HEK293 (cell line): ENCODE data around the gene HABP4.

ENCODE experiments used
- GLIS2 ChIP-seq: fragments of 450-650 bp; formaldehyde crosslinking; IDR thresholded peaks from 2 replicates; pipeline ENCODE4 v1.5.1; 2016; ENCODE audit warnings: missing biosample characterization, missing genetic modification characterization
- HOXA7 ChIP-seq: sonication (generic); formaldehyde crosslinking; IDR thresholded peaks from 2 replicates; pipeline ENCODE4 v1.8.1; 2022; ENCODE audit warnings: missing genetic modification reagents, borderline replicate concordance
- HOXC10 ChIP-seq: sonication (generic); formaldehyde crosslinking; IDR thresholded peaks from 2 replicates; pipeline ENCODE4 v1.8.1; 2023; ENCODE audit warnings: mild to moderate bottlenecking, missing genetic modification reagents
- IKZF3 ChIP-seq: fragments of 450-650 bp; IDR thresholded peaks from 2 replicates; pipeline ENCODE4 v1.5.0; 2018; ENCODE audit warnings: missing biosample characterization, mild to moderate bottlenecking, missing genetic modification characterization, moderate library complexity
- KLF16 ChIP-seq: fragments of 450-650 bp; formaldehyde crosslinking; IDR thresholded peaks from 2 replicates; pipeline ENCODE4 v1.5.1; 2017; ENCODE audit warnings: missing biosample characterization, missing genetic modification characterization
- PRDM4 ChIP-seq: fragments of 450-650 bp; formaldehyde crosslinking; IDR thresholded peaks from 2 replicates; pipeline ENCODE4 v1.5.1; 2017; ENCODE audit warnings: missing biosample characterization, missing genetic modification characterization
- REST ChIP-seq: fragments of 450-650 bp; formaldehyde crosslinking; IDR thresholded peaks from 2 replicates; pipeline ENCODE4 v1.5.1; 2016; ENCODE audit warnings: missing biosample characterization, missing genetic modification characterization
- SCRT2 ChIP-seq: fragments of 450-650 bp; formaldehyde crosslinking; IDR thresholded peaks from 2 replicates; pipeline ENCODE4 v1.5.1; 2016; ENCODE audit warnings: missing biosample characterization, missing genetic modification characterization
- SETDB1 ChIP-seq: IDR thresholded peaks from one replicate; pipeline ENCODE4 v1.6.1; 2017; ENCODE audit warnings: mild to moderate bottlenecking, low read length, moderate library complexity, mixed read lengths; ENCODE audit not compliant: insufficient read length
- ZBTB17 ChIP-seq: fragments of 450-650 bp; formaldehyde crosslinking; IDR thresholded peaks from 2 replicates; pipeline ENCODE4 v1.5.1; 2016; ENCODE audit warnings: missing biosample characterization, missing genetic modification characterization
- ZBTB20 ChIP-seq: fragments of 450-650 bp; formaldehyde crosslinking; IDR thresholded peaks from 2 replicates; pipeline ENCODE4 v1.5.1; 2016; ENCODE audit warnings: missing biosample characterization, missing genetic modification characterization
- ZBTB26 ChIP-seq: fragments of 450-650 bp; formaldehyde crosslinking; optimal IDR thresholded peaks from 2 replicates; pipeline ENCODE3; 2016; ENCODE audit warnings: missing biosample characterization, mild to moderate bottlenecking, missing genetic modification characterization
- ZBTB8A ChIP-seq: fragments of 450-650 bp; formaldehyde crosslinking; IDR thresholded peaks from 2 replicates; pipeline ENCODE4 v1.5.1; 2016; ENCODE audit warnings: missing biosample characterization, missing genetic modification characterization
- ZNF132 ChIP-seq: fragments of 450-650 bp; formaldehyde crosslinking; IDR thresholded peaks from 2 replicates; pipeline ENCODE4 v1.5.1; 2017; ENCODE audit warnings: missing biosample characterization, missing genetic modification characterization, borderline replicate concordance
- ZNF148 ChIP-seq: fragments of 450-650 bp; formaldehyde crosslinking; IDR thresholded peaks from 2 replicates; pipeline ENCODE4 v1.5.0; 2017; ENCODE audit warnings: missing biosample characterization, missing genetic modification characterization, borderline replicate concordance
- ZNF155 ChIP-seq: fragments of 450-650 bp; formaldehyde crosslinking; IDR thresholded peaks from 2 replicates; pipeline ENCODE4 v1.5.1; 2016; ENCODE audit warnings: missing biosample characterization, missing genetic modification characterization
- ZNF211 ChIP-seq: fragments of 450-650 bp; formaldehyde crosslinking; IDR thresholded peaks from 2 replicates; pipeline ENCODE4 v1.5.1; 2016; ENCODE audit warnings: low read depth, missing biosample characterization, missing genetic modification characterization
- ZNF214 ChIP-seq: fragments of 450-650 bp; formaldehyde crosslinking; IDR thresholded peaks from 2 replicates; pipeline ENCODE4 v1.5.1; 2017; ENCODE audit warnings: missing biosample characterization, mild to moderate bottlenecking, missing genetic modification characterization, borderline replicate concordance
- ZNF239 ChIP-seq: fragments of 450-650 bp; formaldehyde crosslinking; IDR thresholded peaks from 2 replicates; pipeline ENCODE4 v1.5.1; 2016; ENCODE audit warnings: missing biosample characterization, missing genetic modification characterization
- ZNF280D ChIP-seq: fragments of 450-650 bp; formaldehyde crosslinking; IDR thresholded peaks from 2 replicates; pipeline ENCODE4 v1.5.1; 2016; ENCODE audit warnings: missing biosample characterization, missing genetic modification characterization
- ZNF48 ChIP-seq: fragments of 450-650 bp; formaldehyde crosslinking; IDR thresholded peaks from 2 replicates; pipeline ENCODE4 v1.5.1; 2016; ENCODE audit warnings: missing biosample characterization, missing genetic modification characterization
- ZNF521 ChIP-seq: fragments of 450-650 bp; formaldehyde crosslinking; IDR thresholded peaks from 2 replicates; pipeline ENCODE4 v1.5.1; 2017; ENCODE audit warnings: missing biosample characterization, mild to moderate bottlenecking, missing genetic modification characterization
- ZNF530 ChIP-seq: fragments of 450-650 bp; formaldehyde crosslinking; IDR thresholded peaks from 2 replicates; pipeline ENCODE4 v1.5.1; 2016; ENCODE audit warnings: low read depth, missing biosample characterization, missing genetic modification characterization
- ZNF610 ChIP-seq: fragments of 450-650 bp; formaldehyde crosslinking; IDR thresholded peaks from 2 replicates; pipeline ENCODE4 v1.5.1; 2016; ENCODE audit warnings: missing biosample characterization, missing genetic modification characterization, borderline replicate concordance
- ZNF624 ChIP-seq: fragments of 450-650 bp; formaldehyde crosslinking; IDR thresholded peaks from 2 replicates; pipeline ENCODE4 v1.5.1; 2017; ENCODE audit warnings: missing biosample characterization, missing genetic modification characterization
- ZXDB ChIP-seq: fragments of 450-650 bp; formaldehyde crosslinking; IDR thresholded peaks from 2 replicates; pipeline ENCODE4 v1.5.1; 2016; ENCODE audit warnings: missing biosample characterization, missing genetic modification characterization

Gene HABP4

GRCh38 chr9:96418920-96419690 is 30.9 kb upstream of the HABP4 start (continued):
- no peak for TF ChIP-seq GLIS2
- TF ChIP-seq ZXDB (tag by site-specific recombination), result 0 out of 2 replicates have a peak, but pooled peaks have one; percentile 15
- TF ChIP-seq ZBTB20 (tag by site-specific recombination), result peak; percentile 99
- TF ChIP-seq HOXA7 (CRISPR knock-in tag), result no peak
- TF ChIP-seq ZNF211 (tag by site-specific recombination), result no peak
- TF ChIP-seq IKZF3 (tag by site-specific recombination), result no peak
- TF ChIP-seq SETDB1, result no peak
- TF ChIP-seq ZNF132 (tag by site-specific recombination), result no peak
- TF ChIP-seq ZNF521 (tag by site-specific recombination), result no peak
- TF ChIP-seq HOXC10 (CRISPR knock-in tag), result no peak
- peak; percentile 48 for TF ChIP-seq SCRT2 (tag by site-specific recombination)
- TF ChIP-seq ZBTB17 (tag by site-specific recombination), result peak; percentile 85
- no peak for TF ChIP-seq ZNF624 (tag by site-specific recombination)
- TF ChIP-seq ZNF280D (tag by site-specific recombination), result no peak
- no peak for TF ChIP-seq ZNF48 (tag by site-specific recombination)
- peak; percentile 53 for TF ChIP-seq ZBTB26 (tag by site-specific recombination)
- TF ChIP-seq KLF16 (tag by site-specific recombination), result peak; percentile 66; the same call in 1 of the 2 replicates
- no peak for TF ChIP-seq ZNF239
- no peak for TF ChIP-seq ZNF530
- peak; percentile 86 for TF ChIP-seq REST (tag by site-specific recombination)
- TF ChIP-seq ZNF148, result no peak
- no peak for TF ChIP-seq ZNF214
- TF ChIP-seq PRDM4 (tag by site-specific recombination), result no peak
- TF ChIP-seq ZBTB8A (tag by site-specific recombination), result peak; percentile 96
- no peak for TF ChIP-seq ZNF610 (tag by site-specific recombination)
- TF ChIP-seq ZNF155 (tag by site-specific recombination), result no peak
